IMR-90 (cell line): ENCODE results near the gene ROBO1. TPM values are rescaled to one million over a fixed set of nuclear protein-coding genes. Genes with fewer than 3 reads are reported as not detected.

Experiments
- ATAC-seq: fragments of 200-7000 bp; cut with Tn5 transposase; 2 replicates; pipeline ENCODE4 v1.9.1; 2020; ENCODE audit warnings: low read depth, mild to moderate bottlenecking, moderate library complexity
- BruUV-seq: library from RNA; stranded (reverse); fragments of 400-500 nt; replicated peaks from 2 replicates; lab custom pipeline; 2021; lab: Mats Ljungman, UMichigan
- CTCF ChIA-PET: fragments of 300-600 bp; formaldehyde crosslinking; extraction: SDS; loops from one replicate; lab custom pipeline; 2021; ENCODE audit warnings: antibody characterized with exemption; lab: Yijun Ruan, JAX
- POLR2A ChIA-PET: fragments of 300-600 bp; sonication (Branson Sonifier 250); formaldehyde crosslinking; loops from one replicate; lab custom pipeline; 2022; ENCODE audit warnings: antibody characterized with exemption; ENCODE audit not compliant: unreplicated experiment; lab: Charles Lee
- DNase-seq: peaks from one replicate; pipeline ENCODE4 v3.0.0; 2013
- H2AFZ ChIP-seq: replicated peaks from 2 replicates; pipeline ENCODE3; 2013; ENCODE audit warnings: low read length, mild to moderate bottlenecking; ENCODE audit not compliant: poor library complexity
- H2AK5ac ChIP-seq: 2 replicates; pipeline ENCODE4 v1.6.1; 2013; ENCODE audit warnings: low read depth, low read length, inconsistent platforms
- H2AK9ac ChIP-seq: replicated peaks from 2 replicates; pipeline ENCODE3; 2013; ENCODE audit warnings: mild to moderate bottlenecking, low read depth, low read length, moderate library complexity; ENCODE audit not compliant: poor library complexity
- H2BK120ac ChIP-seq: 2 replicates; pipeline ENCODE4 v1.6.1; 2013; ENCODE audit warnings: low read depth, low read length, inconsistent platforms
- H2BK15ac ChIP-seq: 3 replicates; pipeline ENCODE4 v1.6.1; 2013; ENCODE audit warnings: low read depth, low read length, inconsistent platforms
- H2BK20ac ChIP-seq: 2 replicates; pipeline ENCODE4 v1.6.1; 2013; ENCODE audit warnings: low read depth, mild to moderate bottlenecking, inconsistent platforms, low read length, moderate library complexity
- H2BK5ac ChIP-seq: 2 replicates; pipeline ENCODE4 v1.6.1; 2013; ENCODE audit warnings: mild to moderate bottlenecking, low read depth, low read length, inconsistent platforms; ENCODE audit not compliant: poor library complexity, severe bottlenecking
- H3K14ac ChIP-seq: replicated peaks from 2 replicates; pipeline ENCODE4 v1.6.1; 2013; ENCODE audit warnings: low read depth, low read length, inconsistent platforms
- H3K18ac ChIP-seq: 2 replicates; pipeline ENCODE4 v1.6.1; 2013; ENCODE audit warnings: low read depth, low read length, control low read depth
- H3K23ac ChIP-seq: 2 replicates; pipeline ENCODE4 v1.6.1; 2013; ENCODE audit warnings: low read depth, low read length, inconsistent platforms
- H3K27ac ChIP-seq: 2 replicates; pipeline ENCODE4 v1.5.1; 2013; ENCODE audit warnings: mild to moderate bottlenecking, control low read depth, low read length; ENCODE audit not compliant: insufficient read depth
- H3K27me3 ChIP-seq: 2 replicates; pipeline ENCODE4 v1.6.1; 2013; ENCODE audit warnings: low read length; ENCODE audit not compliant: control insufficient read depth, insufficient read depth
- H3K36me3 ChIP-seq: 2 replicates; pipeline ENCODE4 v1.6.1; 2013; ENCODE audit warnings: low read length, mixed read lengths; ENCODE audit not compliant: control insufficient read depth, insufficient read depth
- H3K4ac ChIP-seq: 2 replicates; pipeline ENCODE4 v1.6.1; 2013; ENCODE audit warnings: low read depth, low read length, inconsistent platforms
- H3K4me1 ChIP-seq: 2 replicates; pipeline ENCODE4 v1.6.1; 2013; ENCODE audit warnings: low read length, mixed read lengths; ENCODE audit not compliant: control insufficient read depth, insufficient read depth
- H3K4me2 ChIP-seq: 2 replicates; pipeline ENCODE4 v1.6.1; 2013; ENCODE audit warnings: low read depth, mild to moderate bottlenecking, control low read depth, low read length, moderate library complexity
- H3K4me3 ChIP-seq: 2 replicates; pipeline ENCODE4 v1.5.1; 2013; ENCODE audit warnings: low read depth, mild to moderate bottlenecking, control low read depth, low read length, moderate library complexity; ENCODE audit not compliant: insufficient read depth
- H3K56ac ChIP-seq: 2 replicates; pipeline ENCODE4 v1.6.1; 2013; ENCODE audit warnings: low read length, inconsistent platforms; ENCODE audit not compliant: insufficient read depth; ENCODE audit errors: extremely low read depth
- H3K79me1 ChIP-seq, 2 experiments: 2 replicates each; pipeline ENCODE4 v1.6.1; 2013; ENCODE audit warnings: low read length in 2 of 2, inconsistent platforms in 1 of 2, low read depth in 1 of 2
- H3K9ac ChIP-seq: 2 replicates; pipeline ENCODE4 v1.6.1; 2013; ENCODE audit warnings: low read depth, low read length, control low read depth
- H3K9me1 ChIP-seq: 2 replicates; pipeline ENCODE4 v1.6.1; 2013; ENCODE audit warnings: low read length, inconsistent platforms; ENCODE audit not compliant: insufficient read depth
- H3K9me3 ChIP-seq: 2 replicates; pipeline ENCODE4 v1.6.1; 2013; ENCODE audit warnings: low read length; ENCODE audit not compliant: control insufficient read depth, insufficient read depth
- H4K20me1 ChIP-seq: 2 replicates; pipeline ENCODE4 v1.6.1; 2013; ENCODE audit warnings: low read length, inconsistent platforms; ENCODE audit not compliant: insufficient read depth
- H4K5ac ChIP-seq: 2 replicates; pipeline ENCODE4 v1.6.1; 2013; ENCODE audit warnings: mild to moderate bottlenecking, low read depth, low read length, control low read depth
- H4K8ac ChIP-seq, 2 experiments: 2 replicates each; pipeline ENCODE4 v1.6.1; 2013; ENCODE audit warnings: low read depth in 2 of 2, low read length in 2 of 2, control low read depth in 1 of 2, inconsistent platforms in 1 of 2
- H4K91ac ChIP-seq: 2 replicates; pipeline ENCODE4 v1.6.1; 2013; ENCODE audit warnings: low read depth, low read length, inconsistent platforms; ENCODE audit not compliant: insufficient read depth
- CEBPB ChIP-seq: IDR thresholded peaks from 2 replicates; pipeline ENCODE4 v1.6.1; 2012; ENCODE audit warnings: low read depth, low read length, improper control_type of control experiment
- WGBS, 2 experiments: methylation state at CpG; one replicate each; pipeline versions ENCODE4 v1.1.5 to v1.1.7; 2013; ENCODE audit warnings: missing lambda C conversion rate in 2 of 2; ENCODE audit not compliant: insufficient read length in 1 of 2; ENCODE audit errors: extremely low coverage in 2 of 2; 5-methylcytosine and 5-hydroxymethylcytosine counted together
- dilution Hi-C: fragments of 300-500 bp; cut with HindIII; formaldehyde crosslinking; loops from one replicate; pipeline ENCODE4 v1.14.3; 2018; ENCODE audit warnings: low sequenced_read_pairs; ENCODE audit not compliant: unreplicated experiment
- in situ Hi-C: fragments of 300-500 bp; cut with MboI; formaldehyde crosslinking; loops from 3 replicates; pipeline ENCODE4 v1.14.3; 2019; ENCODE audit warnings: low sequenced_read_pairs, inconsistent platforms, mixed read lengths
- intact Hi-C: fragments of 100-400 bp; cut with micrococcal nuclease; formaldehyde crosslinking; loops from 2 replicates; pipeline ENCODE4 v1.10.0; 2022
- polyA plus RNA-seq, 3 experiments: library from polyadenylated mRNA; depleted of rRNA; stranded (reverse); fragments of >200 nt; gene quantifications; 2 replicates each; pipeline ENCODE4 v1.2.3, GENCODE V29; 2012; ENCODE audit warnings: low replicate concordance in 1 of 3
- total RNA-seq: library from RNA; depleted of rRNA; stranded (reverse); fragments of >200 nt; gene quantifications from 2 replicates; pipeline ENCODE4 v1.2.3, GENCODE V29; 2012
- TF ChIP-seq, protein P1 (sequence below): fragments of 150-350 bp; IDR thresholded peaks from 2 replicates; pipeline ENCODE4 v1.6.1; 2016; ENCODE audit warnings: low read depth, mild to moderate bottlenecking, low read length, moderate library complexity, borderline replicate concordance

Gene ROBO1
- total and polyA plus RNA-seq, 2 of the 4 experiments (the other 2 are of a cell fraction), result 24.1 to 53.9 TPM

DNA sequence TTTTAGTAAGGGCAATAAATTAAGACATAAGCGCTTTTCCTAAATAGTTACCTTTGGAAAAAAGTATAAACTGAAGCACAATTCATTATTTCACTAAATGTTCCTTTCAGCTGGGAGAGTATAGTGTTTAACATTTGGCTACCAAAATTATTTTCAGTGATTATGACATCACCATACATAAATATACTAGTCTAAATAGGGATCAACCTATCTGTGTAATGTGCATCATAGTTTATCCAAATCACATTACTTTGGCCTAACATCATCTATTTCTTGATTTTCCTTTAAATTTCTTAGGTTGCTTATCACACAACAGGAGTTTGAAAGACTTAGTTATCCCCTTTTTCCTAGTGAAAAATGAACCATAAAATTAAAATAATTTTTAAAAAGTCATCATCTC is 738.9 kb downstream of the ROBO1 start:
- no peak overlapping the region for H2BK15ac ChIP-seq
- peak; percentile 76 for ATAC-seq
- 0 out of 2 replicates have a peak, but pooled peaks have one; percentile 6 for TF ChIP-seq CEBPB
- TF ChIP-seq, protein P1, sequence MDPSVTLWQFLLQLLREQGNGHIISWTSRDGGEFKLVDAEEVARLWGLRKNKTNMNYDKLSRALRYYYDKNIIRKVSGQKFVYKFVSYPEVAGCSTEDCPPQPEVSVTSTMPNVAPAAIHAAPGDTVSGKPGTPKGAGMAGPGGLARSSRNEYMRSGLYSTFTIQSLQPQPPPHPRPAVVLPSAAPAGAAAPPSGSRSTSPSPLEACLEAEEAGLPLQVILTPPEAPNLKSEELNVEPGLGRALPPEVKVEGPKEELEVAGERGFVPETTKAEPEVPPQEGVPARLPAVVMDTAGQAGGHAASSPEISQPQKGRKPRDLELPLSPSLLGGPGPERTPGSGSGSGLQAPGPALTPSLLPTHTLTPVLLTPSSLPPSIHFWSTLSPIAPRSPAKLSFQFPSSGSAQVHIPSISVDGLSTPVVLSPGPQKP, result no peak
- H3K9me1 ChIP-seq, result no peaks in the 10 kb centered on the region
- BruUV-seq, result no TSS peak
- H3K4me2 ChIP-seq, result no peak overlapping the region
- no peaks in the 10 kb centered on the region for H4K20me1 ChIP-seq
- no peak overlapping the region for H2AK5ac ChIP-seq
- H4K91ac ChIP-seq, result no peak overlapping the region
- no peak overlapping the region for H3K9ac ChIP-seq
- H3K27ac ChIP-seq, result no peak overlapping the region
- H3K56ac ChIP-seq, result no peak overlapping the region
- H3K4me3 ChIP-seq, result no peak overlapping the region
- no peak overlapping the region for H2BK120ac ChIP-seq
- ChIA-PET CTCF (no interaction called here), POLR2A (no interaction called here)
- no peak overlapping the region for H2AFZ ChIP-seq
- DNase-seq, result peak; percentile 79
- H4K5ac ChIP-seq, result no peak overlapping the region
- in situ Hi-C loops (loop anchor here (5.0 to 25.0 kb wide), 3 partner anchors 367 to 1717 kb away; no protein-coding TSS in a partner anchor), dilution Hi-C loops (no loop called here), intact Hi-C loops (no loop called here)
- no peaks in the 10 kb centered on the region for H3K36me3 ChIP-seq
- H3K14ac ChIP-seq, result no peak overlapping the region
- H3K4ac ChIP-seq, result no peak overlapping the region
- H3K79me1 ChIP-seq, result no peaks in the 10 kb centered on the region
- H2AK9ac ChIP-seq, result no peak overlapping the region
- no peak overlapping the region for H2BK20ac ChIP-seq
- H4K8ac ChIP-seq, result no peak overlapping the region
- no peak overlapping the region for H3K23ac ChIP-seq
- no peaks in the 10 kb centered on the region for H3K9me3 ChIP-seq
- H3K4me1 ChIP-seq, result peaks cover 2% of the 10 kb centered on the region; the same call in 1 of the 2 replicates
- no peaks in the 10 kb centered on the region for H3K27me3 ChIP-seq
- WGBS, 2 experiments, result no CpG with 5 or more reads among the region's 1 CpG
- H2BK5ac ChIP-seq, result no peak overlapping the region
- no peak overlapping the region for H3K18ac ChIP-seq
